Nephron progenitor cell (in vitro differentiated cells): ENCODE measurements around the gene CTTNBP2.

Experiments used
- DNase-seq: peaks from one replicate; pipeline ENCODE4 v3.0.0; 2021
- H3K27ac Mint-ChIP-seq: 2 replicates; pipeline ENCODE4 v1.8.0; 2021; ENCODE audit warnings: mild to moderate bottlenecking, moderate library complexity, mixed read lengths
- H3K27me3 Mint-ChIP-seq: 2 replicates; pipeline ENCODE4 v1.8.0; 2021; ENCODE audit warnings: mild to moderate bottlenecking, low read depth, mixed read lengths; ENCODE audit not compliant: poor library complexity
- H3K36me3 Mint-ChIP-seq: 2 replicates; pipeline ENCODE4 v1.8.0; 2021; ENCODE audit warnings: low read depth, mixed read lengths
- H3K4me1 Mint-ChIP-seq: 2 replicates; pipeline ENCODE4 v1.8.0; 2021; ENCODE audit warnings: mixed read lengths
- H3K4me3 Mint-ChIP-seq: 2 replicates; pipeline ENCODE4 v1.8.0; 2021; ENCODE audit warnings: mild to moderate bottlenecking, moderate library complexity, mixed read lengths
- H3K9me3 Mint-ChIP-seq: 2 replicates; pipeline ENCODE4 v1.8.0; 2021; ENCODE audit warnings: mild to moderate bottlenecking, moderate library complexity, mixed read lengths
- CTCF ChIP-seq: fragments of 200-600 bp; sonication (generic); IDR thresholded peaks from 2 replicates; pipeline ENCODE4 v1.5.0; 2021; ENCODE audit warnings: antibody characterized with exemption

CTTNBP2 gene

GRCh38 chr7:117873310-117874190, at the start of gene CTTNBP2:
CTTNBP2 (minus strand) TSS chr7:117873441; CDS start chr7:117873415, 26 bp downstream.
- no peak for TF ChIP-seq CTCF
- DNase-seq = peak; percentile 79
- Mint-ChIP-seq H3K27me3 (no peaks in the 10 kb centered on the region), H3K9me3 (no peaks in the 10 kb centered on the region), H3K4me1 (peaks cover 71% of the 10 kb centered on the region), H3K36me3 (no peaks in the 10 kb centered on the region), H3K4me3 (peak within 1 kb of the TSS; percentile 91), H3K27ac (peak within 1 kb of the TSS; percentile 86)

GRCh38 chr7:117916309-117916708, 43.1 kb upstream of the CTTNBP2 start:
- H3K27me3 Mint-ChIP-seq = no peaks in the 10 kb centered on the region
- H3K9me3 Mint-ChIP-seq = peaks cover 18% of the 10 kb centered on the region
- peaks cover 9% of the 10 kb centered on the region for H3K36me3 Mint-ChIP-seq
- H3K4me1 Mint-ChIP-seq = peaks cover 4% of the 10 kb centered on the region
- no peak for DNase-seq
- no peak for TF ChIP-seq CTCF
- H3K27ac Mint-ChIP-seq = no peak overlapping the region
- no peak overlapping the region for H3K4me3 Mint-ChIP-seq

- H3K4me3 Mint-ChIP-seq = no peak overlapping the region
- no peak for TF ChIP-seq CTCF
- no peaks in the 10 kb centered on the region for H3K4me1 Mint-ChIP-seq
- no peak for DNase-seq
- no peak overlapping the region for H3K27ac Mint-ChIP-seq
- peaks cover 12% of the 10 kb centered on the region for H3K9me3 Mint-ChIP-seq
- H3K27me3 Mint-ChIP-seq = no peaks in the 10 kb centered on the region
- peaks cover 9% of the 10 kb centered on the region for H3K36me3 Mint-ChIP-seq
These were observed 39.2 kb upstream of the CTTNBP2 start for GRCh38 chr7:117912421-117912820.

GRCh38 chr7:117908031-117908795, 35.0 kb upstream of the CTTNBP2 start:
- DNase-seq = no peak
- Mint-ChIP-seq H3K27me3 (no peaks in the 10 kb centered on the region), H3K9me3 (no peaks in the 10 kb centered on the region), H3K36me3 (no peaks in the 10 kb centered on the region), H3K4me1 (no peaks in the 10 kb centered on the region), H3K27ac (no peak overlapping the region), H3K4me3 (no peak overlapping the region)
- TF ChIP-seq CTCF = no peak

GRCh38 chr7:117907049-117907640, 33.9 kb upstream of the CTTNBP2 start:
- Mint-ChIP-seq H3K4me1 (no peaks in the 10 kb centered on the region), H3K4me3 (no peak overlapping the region), H3K36me3 (no peaks in the 10 kb centered on the region), H3K27ac (no peak overlapping the region), H3K27me3 (no peaks in the 10 kb centered on the region), H3K9me3 (no peaks in the 10 kb centered on the region)
- no peak for TF ChIP-seq CTCF
- no peak for DNase-seq
